ENCODE data around the gene PRDX5.

DNA sequence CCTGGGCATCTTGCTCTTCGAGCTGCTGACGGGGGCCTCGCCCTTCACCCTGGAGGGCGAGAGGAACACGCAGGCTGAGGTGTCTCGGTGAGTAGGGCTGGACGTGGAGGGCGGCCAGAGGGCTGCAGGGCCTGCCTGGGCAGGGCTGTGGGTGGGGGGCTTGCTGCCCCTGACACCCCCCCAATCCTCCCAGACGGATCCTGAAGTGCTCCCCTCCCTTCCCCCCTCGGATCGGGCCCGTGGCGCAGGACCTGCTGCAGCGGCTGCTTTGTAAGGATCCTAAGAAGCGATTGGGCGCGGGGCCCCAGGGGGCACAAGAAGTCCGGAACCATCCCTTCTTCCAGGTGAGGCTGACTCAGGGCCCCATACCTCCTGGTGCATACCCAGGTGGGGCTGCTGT, 43.7 kb downstream of the PRDX5 start:
- TF ChIP-seq POLR2AphosphoS5 (IDR thresholded peaks at IDR 0.05; ENCODE audit: low read depth, low read length): no peak
- TF ChIP-seq CTCF (IDR thresholded peaks at IDR 0.05 in 2 of 3, conservative IDR thresholded peaks at IDR 0.05 in 1 of 3; ENCODE audit: borderline replicate concordance in 1 of 3, insufficient read depth in 1 of 3, low read depth in 2 of 3, low read length in 2 of 3): no peak
- no peak for TF ChIP-seq POLR2A (IDR thresholded peaks at IDR 0.05; ENCODE audit: borderline replicate concordance, extremely low read depth, insufficient read depth, insufficient read length)
- no peak for TF ChIP-seq MAX (IDR thresholded peaks at IDR 0.05)
- TF ChIP-seq EZH2 (IDR thresholded peaks at IDR 0.05): no peak
- TF ChIP-seq JUND (IDR thresholded peaks at IDR 0.05): no peak
- TF ChIP-seq TCF7L2 (IDR thresholded peaks at IDR 0.05; ENCODE audit: borderline replicate concordance, extremely low read depth, insufficient read depth, insufficient read length): no peak
- TF ChIP-seq, protein P1, sequence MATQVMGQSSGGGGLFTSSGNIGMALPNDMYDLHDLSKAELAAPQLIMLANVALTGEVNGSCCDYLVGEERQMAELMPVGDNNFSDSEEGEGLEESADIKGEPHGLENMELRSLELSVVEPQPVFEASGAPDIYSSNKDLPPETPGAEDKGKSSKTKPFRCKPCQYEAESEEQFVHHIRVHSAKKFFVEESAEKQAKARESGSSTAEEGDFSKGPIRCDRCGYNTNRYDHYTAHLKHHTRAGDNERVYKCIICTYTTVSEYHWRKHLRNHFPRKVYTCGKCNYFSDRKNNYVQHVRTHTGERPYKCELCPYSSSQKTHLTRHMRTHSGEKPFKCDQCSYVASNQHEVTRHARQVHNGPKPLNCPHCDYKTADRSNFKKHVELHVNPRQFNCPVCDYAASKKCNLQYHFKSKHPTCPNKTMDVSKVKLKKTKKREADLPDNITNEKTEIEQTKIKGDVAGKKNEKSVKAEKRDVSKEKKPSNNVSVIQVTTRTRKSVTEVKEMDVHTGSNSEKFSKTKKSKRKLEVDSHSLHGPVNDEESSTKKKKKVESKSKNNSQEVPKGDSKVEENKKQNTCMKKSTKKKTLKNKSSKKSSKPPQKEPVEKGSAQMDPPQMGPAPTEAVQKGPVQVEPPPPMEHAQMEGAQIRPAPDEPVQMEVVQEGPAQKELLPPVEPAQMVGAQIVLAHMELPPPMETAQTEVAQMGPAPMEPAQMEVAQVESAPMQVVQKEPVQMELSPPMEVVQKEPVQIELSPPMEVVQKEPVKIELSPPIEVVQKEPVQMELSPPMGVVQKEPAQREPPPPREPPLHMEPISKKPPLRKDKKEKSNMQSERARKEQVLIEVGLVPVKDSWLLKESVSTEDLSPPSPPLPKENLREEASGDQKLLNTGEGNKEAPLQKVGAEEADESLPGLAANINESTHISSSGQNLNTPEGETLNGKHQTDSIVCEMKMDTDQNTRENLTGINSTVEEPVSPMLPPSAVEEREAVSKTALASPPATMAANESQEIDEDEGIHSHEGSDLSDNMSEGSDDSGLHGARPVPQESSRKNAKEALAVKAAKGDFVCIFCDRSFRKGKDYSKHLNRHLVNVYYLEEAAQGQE (IDR thresholded peaks at IDR 0.05; ENCODE audit: low read depth): no peak
- no peak for TF ChIP-seq EZH2phosphoT487 (IDR thresholded peaks at IDR 0.05; ENCODE audit: borderline replicate concordance)
- TF ChIP-seq RAD21 (IDR thresholded peaks at IDR 0.05; ENCODE audit: low read depth): no peak

Data from HCT116 (cell line).